ENCODE measurements around the gene GRIK3.

- no peak for TF ChIP-seq CTCF (conservative IDR thresholded peaks at IDR 0.05; ENCODE audit: low read length)
- no peak for TF ChIP-seq EZH2phosphoT487 (IDR thresholded peaks at IDR 0.05; ENCODE audit: borderline replicate concordance, low read depth, low read length)
Observed at GRCh38 chr1:36858553-36858952, 175.8 kb downstream of the GRIK3 start.

Data from OCI-LY7 (cell line).